Activated T-helper 1 cell treated with anti-CD3 and anti-CD28 coated beads, Interleukin-12 subunit alpha, Interleukin-12 subunit beta, Interleukin-2, Interleukin-4 antibody, amounts not matched to agents 30 ng/mL and 10 ng/mL and 1 ng/mL, durations not matched to agents 14 hours and 24 hours and 36 hours (primary cell): ENCODE results near the gene TOP3B. TPM values are rescaled to one million over a fixed set of nuclear protein-coding genes. Genes with fewer than 3 reads are reported as not detected.

Experiments
- DNase-seq: peaks from one replicate; pipeline ENCODE4 v3.0.0; 2021; ENCODE audit warnings: low spot score
- H3K27ac Mint-ChIP-seq: one replicate; pipeline ENCODE4 v1.8.0; 2021; ENCODE audit warnings: mild to moderate bottlenecking, mixed read lengths
- H3K27me3 Mint-ChIP-seq: one replicate; pipeline ENCODE4 v1.8.0; 2022; ENCODE audit warnings: mild to moderate bottlenecking, moderate library complexity, mixed read lengths; ENCODE audit not compliant: insufficient read depth
- H3K36me3 Mint-ChIP-seq: one replicate; pipeline ENCODE4 v1.8.0; 2021; ENCODE audit warnings: low read depth, mixed read lengths
- H3K4me1 Mint-ChIP-seq: one replicate; pipeline ENCODE4 v1.8.0; 2021; ENCODE audit warnings: low read depth, mixed read lengths
- H3K4me3 Mint-ChIP-seq: one replicate; pipeline ENCODE4 v1.8.0; 2021; ENCODE audit warnings: mild to moderate bottlenecking, moderate library complexity, mixed read lengths
- H3K9me3 Mint-ChIP-seq: one replicate; pipeline ENCODE4 v1.8.0; 2021; ENCODE audit warnings: mixed read lengths
- intact Hi-C: fragments of 100-400 bp; cut with micrococcal nuclease; formaldehyde crosslinking; loops from one replicate; pipeline ENCODE4 v1.15.1; 2024
- total RNA-seq: library from RNA; stranded (reverse); gene quantifications from 2 replicates; pipeline ENCODE4 v1.2.3, GENCODE V29; 2022

TOP3B gene
- total RNA-seq, 1 donor from 2014 or later = 48.4 TPM

DNA sequence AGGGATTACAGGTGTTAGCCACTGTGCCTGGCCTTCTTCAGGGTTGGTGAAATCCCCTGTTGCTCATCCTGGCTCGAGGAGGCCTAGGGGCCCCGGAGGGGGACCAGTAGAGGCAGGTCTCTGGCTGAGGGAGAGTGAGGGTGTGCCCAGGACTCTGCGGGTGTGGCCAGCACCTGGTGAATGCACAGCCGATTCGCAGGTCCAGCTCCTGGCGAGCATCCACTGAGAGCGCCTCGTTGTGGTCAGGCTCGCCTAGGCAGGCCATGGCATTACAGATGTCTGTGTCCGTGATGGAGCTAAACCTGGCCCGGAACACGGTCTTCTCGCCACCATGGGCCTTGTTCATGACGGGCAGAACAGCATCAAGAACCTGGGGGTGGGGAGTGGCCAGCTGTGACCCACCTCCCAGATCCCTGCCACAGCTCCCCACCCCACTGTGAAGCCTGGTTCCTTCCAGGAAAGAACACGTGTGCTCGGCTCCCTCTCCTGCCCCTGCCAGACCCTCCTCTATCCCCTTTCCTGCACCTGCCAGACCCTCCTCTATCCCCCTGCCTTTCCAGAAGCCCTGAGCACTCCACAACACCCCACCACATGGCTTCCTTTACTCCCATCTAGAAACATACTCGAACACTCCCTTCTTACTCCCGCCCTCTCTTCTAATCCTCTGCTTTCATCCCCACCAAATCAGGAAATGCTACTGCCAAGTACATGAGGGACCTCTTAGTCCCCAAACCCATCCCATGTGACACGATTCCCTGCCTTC is 12.4 kb downstream of the TOP3B start:
- Mint-ChIP-seq H3K4me3 (no peak overlapping the region), H3K27ac (no peak overlapping the region), H3K9me3 (no peaks in the 10 kb centered on the region), H3K27me3 (no peaks in the 10 kb centered on the region), H3K36me3 (peaks cover 28% of the 10 kb centered on the region), H3K4me1 (no peaks in the 10 kb centered on the region)
- intact Hi-C loops = no loop called here
- no peak for DNase-seq

DNA sequence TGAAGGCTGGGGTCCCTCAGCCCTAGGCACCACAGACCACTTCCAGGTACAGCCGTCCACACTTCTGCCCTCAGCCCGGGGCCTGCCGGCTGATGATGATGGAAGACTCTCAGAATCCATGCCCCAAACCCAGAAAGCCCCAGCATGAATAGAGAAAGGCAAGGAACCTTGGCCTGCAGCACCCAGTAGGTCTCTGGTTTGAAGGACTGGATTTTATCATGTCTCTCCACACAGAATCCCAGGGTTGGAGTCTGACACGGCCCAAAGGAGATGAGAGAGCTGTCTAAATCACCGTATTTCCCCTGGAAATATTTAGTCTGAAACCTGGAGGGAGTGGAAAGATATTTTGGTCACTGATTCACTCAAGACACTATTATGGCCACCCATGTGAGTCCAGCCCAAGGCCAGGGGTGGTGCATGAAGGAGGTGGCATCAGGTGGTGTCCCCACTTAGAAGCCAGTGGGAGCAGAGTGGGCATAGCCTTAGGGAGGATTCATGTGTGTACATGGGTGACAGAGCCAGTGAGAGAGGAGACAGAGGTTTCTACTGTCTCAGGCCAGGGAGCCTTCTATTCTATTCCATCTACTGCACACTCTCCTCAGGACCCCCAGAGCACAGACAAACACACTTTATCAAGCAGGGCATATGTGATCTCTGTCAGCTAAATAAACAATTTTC is 14.0 kb downstream of the TOP3B start:
- Mint-ChIP-seq H3K4me3 (no peak overlapping the region), H3K9me3 (no peaks in the 10 kb centered on the region), H3K36me3 (peaks cover 25% of the 10 kb centered on the region), H3K27ac (no peak overlapping the region), H3K4me1 (no peaks in the 10 kb centered on the region), H3K27me3 (no peaks in the 10 kb centered on the region)
- no peak for DNase-seq
- intact Hi-C loops = no loop called here

DNA sequence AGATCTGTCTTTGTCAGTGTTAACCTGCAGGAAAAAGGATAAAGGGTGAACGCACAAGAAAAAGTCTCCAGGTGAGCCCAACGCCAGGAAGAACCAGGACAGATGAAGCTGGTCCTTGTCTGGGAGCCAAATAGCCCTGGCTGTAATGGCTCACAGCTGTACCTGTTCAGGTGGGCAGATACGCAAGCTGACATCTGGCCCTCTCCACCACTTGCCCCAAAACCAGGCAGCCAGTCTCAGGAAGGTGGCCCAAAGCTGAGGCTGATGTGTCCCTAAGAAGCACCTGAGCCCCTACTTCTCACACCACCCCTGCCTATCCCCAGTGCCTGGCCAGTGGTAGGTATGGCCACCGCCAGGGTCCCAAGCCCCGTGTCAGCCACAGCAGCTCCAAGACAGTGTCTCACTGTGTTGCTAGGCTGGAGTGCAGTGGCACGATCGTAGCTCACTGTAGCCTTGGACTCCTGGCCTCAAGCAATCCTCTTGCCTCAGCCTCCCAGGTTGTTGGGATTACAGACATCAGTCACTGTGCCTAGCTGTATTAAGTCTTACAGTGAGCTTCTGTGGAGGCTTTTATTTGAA is 14.8 kb downstream of the TOP3B start:
- Mint-ChIP-seq H3K27me3 (no peaks in the 10 kb centered on the region), H3K9me3 (no peaks in the 10 kb centered on the region), H3K4me3 (no peak overlapping the region), H3K27ac (no peak overlapping the region), H3K4me1 (no peaks in the 10 kb centered on the region), H3K36me3 (peaks cover 29% of the 10 kb centered on the region)
- no peak for DNase-seq
- intact Hi-C loops = no loop called here

DNA sequence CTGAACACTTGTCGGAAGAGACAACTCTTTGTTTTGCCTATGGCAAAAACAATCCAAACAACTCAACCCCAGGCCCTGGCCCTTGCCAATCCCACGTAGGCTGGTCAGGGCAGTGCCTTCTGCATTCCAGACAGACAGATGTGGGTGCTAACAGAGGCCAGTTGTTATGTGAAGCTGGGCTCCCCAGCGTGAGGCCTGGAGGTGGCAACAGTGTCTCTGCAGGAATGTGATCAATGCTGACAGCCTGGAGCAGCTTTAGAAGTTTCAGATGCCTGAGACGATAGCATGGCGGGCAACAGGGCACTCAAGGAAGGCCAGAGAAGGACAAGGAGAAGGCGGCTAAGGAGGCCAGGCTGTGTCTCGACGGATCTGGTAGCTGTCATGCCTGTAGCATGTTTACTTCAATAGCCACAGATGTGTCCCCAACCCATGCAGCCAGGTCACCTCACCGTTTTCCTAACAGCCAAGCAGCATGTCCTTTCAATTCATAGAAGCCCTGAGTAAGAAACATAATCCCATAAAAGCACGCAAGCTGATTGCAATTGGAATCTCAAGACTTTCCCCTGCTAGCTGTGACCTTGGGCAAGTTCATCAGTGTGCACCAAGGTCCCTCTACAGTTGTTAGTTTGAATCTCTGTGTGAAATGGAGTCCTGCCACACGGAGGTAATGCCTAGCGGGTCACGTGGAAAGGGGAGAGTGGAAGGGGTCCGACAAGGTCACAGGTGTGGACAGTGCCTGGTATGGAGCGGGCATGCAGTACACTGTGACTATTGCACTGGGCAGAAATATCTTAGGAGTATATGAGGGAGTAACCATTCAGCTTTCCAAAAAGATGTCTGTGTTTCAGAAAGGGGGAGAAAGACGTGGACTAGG is 15.7 kb downstream of the TOP3B start:
- H3K27ac Mint-ChIP-seq = no peak overlapping the region
- peaks cover 31% of the 10 kb centered on the region for H3K36me3 Mint-ChIP-seq

DNA sequence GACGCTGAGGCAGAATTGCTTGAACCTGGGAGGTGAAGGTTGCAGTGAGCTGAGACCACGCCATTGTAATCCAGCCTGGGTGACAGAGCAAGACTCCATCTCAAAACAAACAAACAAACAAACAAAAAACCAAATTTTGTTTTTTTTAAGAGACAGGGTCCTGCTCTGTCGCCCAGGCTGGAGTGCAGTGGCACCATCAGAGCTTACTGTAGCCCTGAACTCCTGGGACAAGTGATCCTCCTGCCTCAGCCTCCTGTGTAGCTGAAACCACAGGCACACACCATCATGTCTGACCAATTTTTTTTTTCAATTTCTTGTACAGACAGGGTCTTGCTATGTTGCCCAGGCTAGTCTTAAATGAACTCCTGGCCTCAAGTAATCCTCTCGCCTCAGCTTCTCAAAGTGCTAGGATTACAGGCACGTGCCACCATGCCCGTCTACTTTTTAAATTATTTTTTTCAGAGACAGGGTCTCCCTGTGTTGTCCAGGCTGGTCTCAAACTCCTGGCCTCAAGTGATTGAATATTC is 16.8 kb downstream of the TOP3B start:
- Mint-ChIP-seq H3K36me3 (peaks cover 28% of the 10 kb centered on the region), H3K27ac (no peak overlapping the region), H3K9me3 (no peaks in the 10 kb centered on the region), H3K4me3 (no peak overlapping the region), H3K4me1 (no peaks in the 10 kb centered on the region), H3K27me3 (no peaks in the 10 kb centered on the region)
- intact Hi-C loops = no loop called here
- no peak for DNase-seq

More for the DNA sequence above, 15.7 kb downstream of the TOP3B start:
- intact Hi-C loops = no loop called here
- no peaks in the 10 kb centered on the region for H3K27me3 Mint-ChIP-seq
- no peaks in the 10 kb centered on the region for H3K4me1 Mint-ChIP-seq
- H3K4me3 Mint-ChIP-seq = no peak overlapping the region
- no peaks in the 10 kb centered on the region for H3K9me3 Mint-ChIP-seq
- no peak for DNase-seq

DNA sequence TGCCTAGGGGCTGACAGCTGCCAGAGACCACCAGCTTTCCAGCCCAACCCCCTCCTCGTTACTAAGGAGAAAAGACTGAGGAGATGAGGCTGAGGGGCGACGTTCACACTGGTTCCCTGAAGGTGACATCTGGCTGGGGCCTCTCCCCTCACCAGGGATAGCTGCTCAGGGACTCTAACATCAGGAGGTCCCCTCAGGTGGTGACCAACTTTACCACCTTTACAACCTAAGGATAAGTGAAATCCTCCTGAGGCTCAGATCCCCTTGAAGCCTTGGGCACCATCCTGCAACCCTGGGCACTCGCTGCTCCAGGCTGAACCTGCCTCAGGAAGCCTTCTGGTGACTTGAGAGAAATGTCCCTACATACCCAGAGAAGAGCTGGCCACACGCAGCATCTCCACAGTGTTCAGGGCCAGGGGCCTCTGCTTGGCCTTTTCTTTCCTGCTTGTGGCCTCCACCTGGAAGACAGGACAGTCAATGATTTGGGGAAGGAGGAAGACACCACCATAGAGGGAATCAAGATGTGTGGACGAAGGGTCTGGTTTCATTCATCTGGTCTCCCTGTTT is 17.6 kb downstream of the TOP3B start:
- Mint-ChIP-seq H3K9me3 (no peaks in the 10 kb centered on the region), H3K27ac (no peak overlapping the region), H3K36me3 (peaks cover 24% of the 10 kb centered on the region), H3K27me3 (no peaks in the 10 kb centered on the region), H3K4me3 (no peak overlapping the region), H3K4me1 (no peaks in the 10 kb centered on the region)
- DNase-seq = no peak
- intact Hi-C loops = no loop called here

DNA sequence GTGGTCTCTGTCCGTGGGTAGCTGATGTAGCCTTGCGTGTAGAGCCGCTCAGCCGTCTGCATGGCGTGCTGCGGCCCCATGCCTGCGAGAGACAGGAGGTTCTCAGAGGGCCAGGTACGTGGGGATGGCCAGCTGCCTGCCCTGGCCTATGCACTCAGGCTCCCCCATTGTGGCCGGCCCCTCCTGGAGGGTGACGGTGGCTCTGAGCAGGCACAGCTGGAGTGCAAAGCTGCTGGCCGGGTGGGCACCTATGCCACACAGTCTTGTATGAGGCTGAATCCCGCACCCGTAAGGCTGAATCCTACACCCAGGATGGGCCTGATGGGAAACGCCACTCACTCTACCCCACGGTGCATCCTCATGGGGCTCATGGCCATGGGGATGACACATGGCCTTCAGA is 18.4 kb downstream of the TOP3B start:
- Mint-ChIP-seq H3K4me3 (no peak overlapping the region), H3K4me1 (no peaks in the 10 kb centered on the region), H3K9me3 (no peaks in the 10 kb centered on the region), H3K36me3 (peaks cover 24% of the 10 kb centered on the region), H3K27ac (no peak overlapping the region), H3K27me3 (no peaks in the 10 kb centered on the region)
- intact Hi-C loops = no loop called here
- DNase-seq = no peak

DNA sequence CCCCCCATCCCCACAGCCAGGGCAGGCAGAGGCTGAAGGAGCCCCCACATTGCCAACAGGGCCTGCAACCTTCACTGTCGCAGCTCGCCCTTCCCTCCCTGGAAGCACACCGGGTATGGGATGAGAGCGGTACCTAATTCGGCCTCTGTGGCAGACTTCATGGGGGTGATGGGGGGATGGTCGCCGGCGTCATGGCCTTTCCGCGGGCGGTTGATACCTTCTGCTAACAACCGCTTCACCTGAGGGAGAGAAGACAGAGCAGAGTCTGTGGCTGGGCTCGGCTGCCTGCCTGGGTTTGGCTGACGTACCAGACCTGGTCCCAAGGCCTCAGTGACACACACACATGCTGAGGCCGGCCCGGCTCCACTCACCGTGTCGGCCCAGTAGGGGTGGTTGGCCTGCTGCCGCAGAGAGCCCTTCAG is 18.8 kb downstream of the TOP3B start:
- no peak overlapping the region for H3K4me3 Mint-ChIP-seq
- peaks cover 24% of the 10 kb centered on the region for H3K36me3 Mint-ChIP-seq
- H3K9me3 Mint-ChIP-seq = no peaks in the 10 kb centered on the region

DNA sequence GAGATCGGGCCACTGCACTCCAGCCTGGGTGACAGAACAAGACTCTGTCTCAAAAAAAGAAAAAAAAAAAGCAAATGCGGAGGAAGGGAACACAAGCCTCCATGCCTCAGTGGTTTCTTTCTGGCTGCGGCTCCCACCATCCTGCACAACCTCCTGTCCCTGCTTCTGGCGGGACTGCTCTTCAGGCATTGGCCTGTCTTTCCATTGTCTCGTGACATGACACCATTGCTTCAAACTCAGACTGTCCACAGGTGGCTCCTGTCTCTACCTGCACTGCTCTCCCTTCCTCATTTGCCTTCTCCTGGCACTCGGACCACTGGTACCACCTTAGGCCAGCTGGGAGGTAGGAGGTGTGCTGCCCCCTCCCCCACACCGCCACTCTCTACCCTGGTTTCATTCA is 19.3 kb downstream of the TOP3B start:
- no peaks in the 10 kb centered on the region for H3K4me1 Mint-ChIP-seq
- H3K36me3 Mint-ChIP-seq = peaks cover 21% of the 10 kb centered on the region
- H3K27ac Mint-ChIP-seq = no peak overlapping the region
- no peak overlapping the region for H3K4me3 Mint-ChIP-seq
- no peak for DNase-seq
- H3K27me3 Mint-ChIP-seq = no peaks in the 10 kb centered on the region
- no peaks in the 10 kb centered on the region for H3K9me3 Mint-ChIP-seq
- intact Hi-C loops = no loop called here

More for the DNA sequence above, 18.8 kb downstream of the TOP3B start:
- intact Hi-C loops = no loop called here
- Mint-ChIP-seq H3K27me3 (no peaks in the 10 kb centered on the region), H3K27ac (no peak overlapping the region), H3K4me1 (no peaks in the 10 kb centered on the region)
- no peak for DNase-seq

DNA sequence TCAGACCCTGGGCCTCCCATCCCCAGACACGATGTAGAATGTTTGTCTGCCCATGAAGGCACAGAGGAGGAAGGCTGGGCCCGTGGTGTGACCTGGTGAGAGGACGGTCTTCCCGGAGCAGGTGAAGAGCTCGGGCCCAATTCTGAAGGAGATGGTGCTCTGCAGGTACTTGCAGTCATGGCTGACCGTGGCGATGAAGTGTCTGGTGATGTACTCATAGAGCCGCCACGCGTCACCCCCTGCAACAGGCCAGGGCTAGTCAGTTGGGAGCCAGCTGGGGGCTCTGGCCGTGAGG is 20.0 kb downstream of the TOP3B start:
- DNase-seq = no peak
- intact Hi-C loops = no loop called here
- Mint-ChIP-seq H3K9me3 (no peaks in the 10 kb centered on the region), H3K27me3 (no peaks in the 10 kb centered on the region), H3K27ac (no peak overlapping the region), H3K4me3 (no peak overlapping the region), H3K4me1 (no peaks in the 10 kb centered on the region), H3K36me3 (peaks cover 19% of the 10 kb centered on the region)

DNA sequence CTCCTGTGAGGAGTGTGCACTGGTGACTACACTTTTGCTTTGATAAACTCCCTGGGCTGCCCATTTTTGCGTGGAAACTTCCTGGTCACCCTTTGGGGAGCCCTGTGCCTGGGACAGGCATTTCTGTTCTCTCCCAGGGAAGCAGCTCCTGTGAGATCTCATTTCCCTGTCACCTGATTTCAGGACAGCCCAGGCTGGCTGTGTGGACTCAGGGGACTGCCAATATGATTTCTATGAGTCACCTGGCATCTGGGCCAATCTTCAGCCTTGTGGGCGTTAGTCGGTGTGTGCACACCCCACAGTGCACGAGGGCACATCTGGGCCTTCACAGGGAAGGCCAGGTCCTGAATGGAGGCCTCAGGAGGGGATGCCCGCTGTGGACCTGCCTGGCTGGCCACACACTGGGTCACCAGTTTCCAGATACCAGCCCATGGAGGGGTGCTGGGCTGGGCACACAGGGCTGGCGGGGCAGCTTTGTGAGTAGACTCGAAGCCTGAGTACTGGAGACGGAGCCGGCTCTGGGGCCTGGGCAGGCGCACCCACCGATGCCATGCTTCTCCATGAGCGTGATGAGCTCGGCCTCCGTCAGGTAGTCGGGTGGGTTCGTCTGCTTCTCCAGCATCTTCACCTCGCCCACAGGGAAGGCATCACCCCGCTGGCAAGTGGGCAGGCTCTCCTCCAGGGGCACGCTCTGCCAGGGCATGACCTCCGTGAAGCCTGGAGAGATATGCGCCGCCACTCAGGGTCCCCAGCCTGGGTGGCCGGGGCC is 20.5 kb downstream of the TOP3B start:
- H3K4me1 Mint-ChIP-seq = no peaks in the 10 kb centered on the region
- no peaks in the 10 kb centered on the region for H3K9me3 Mint-ChIP-seq

More for the DNA sequence above, 20.5 kb downstream of the TOP3B start:
- intact Hi-C loops = no loop called here
- no peak overlapping the region for H3K27ac Mint-ChIP-seq
- no peaks in the 10 kb centered on the region for H3K27me3 Mint-ChIP-seq
- DNase-seq = no peak
- peaks cover 15% of the 10 kb centered on the region for H3K36me3 Mint-ChIP-seq
- H3K4me3 Mint-ChIP-seq = no peak overlapping the region
